HTERT RPE-1 (cell line): ENCODE results near the gene ZNF135.

Source experiments
- in situ Hi-C: fragments of 300-500 bp; cut with MboI; formaldehyde crosslinking; loops from 4 replicates; pipeline ENCODE4 v1.14.3; 2020; ENCODE audit warnings: low sequenced_read_pairs

The ZNF135 gene

DNA sequence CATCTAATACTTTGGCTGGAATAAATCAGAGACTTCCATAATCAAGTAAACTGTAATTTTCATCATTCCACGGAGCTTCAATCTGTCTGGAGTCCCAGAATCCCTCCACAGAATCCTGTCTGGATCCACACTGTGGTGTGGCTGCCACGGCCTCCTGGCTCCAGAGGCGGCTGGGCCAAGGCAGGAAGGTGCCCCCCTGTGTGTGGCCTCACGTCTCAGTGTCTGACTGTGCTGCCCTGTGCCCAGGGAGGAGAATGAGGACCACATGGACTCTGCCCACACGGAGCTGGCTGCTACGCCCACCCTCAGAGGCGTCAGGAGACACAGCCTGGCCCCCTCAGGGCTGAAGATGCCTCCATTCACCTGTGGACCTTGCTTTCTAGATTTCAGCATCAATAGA is 12.2 kb upstream of the ZNF135 start:
- in situ Hi-C loops = no loop called here

DNA sequence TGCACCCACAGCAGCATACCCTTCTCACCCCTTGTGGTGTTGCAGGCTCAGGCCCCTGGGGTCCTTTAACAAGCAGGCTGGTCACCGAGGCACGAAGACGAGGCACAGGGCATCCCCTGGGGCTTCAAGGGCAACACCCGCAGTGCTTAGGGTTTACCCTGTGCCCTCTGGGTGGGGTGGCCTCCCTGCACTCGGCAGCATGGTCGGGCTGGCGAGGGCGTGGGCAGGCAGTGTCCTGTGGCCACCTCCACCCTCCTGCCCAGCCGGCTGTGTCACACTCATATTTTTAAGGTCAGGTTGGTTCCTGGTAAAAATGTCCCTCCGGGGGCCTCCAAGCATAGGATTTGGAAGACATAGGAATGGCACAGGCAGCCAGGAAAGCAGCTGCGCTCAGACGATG is 11.4 kb upstream of the ZNF135 start:
- in situ Hi-C loops = no loop called here

DNA sequence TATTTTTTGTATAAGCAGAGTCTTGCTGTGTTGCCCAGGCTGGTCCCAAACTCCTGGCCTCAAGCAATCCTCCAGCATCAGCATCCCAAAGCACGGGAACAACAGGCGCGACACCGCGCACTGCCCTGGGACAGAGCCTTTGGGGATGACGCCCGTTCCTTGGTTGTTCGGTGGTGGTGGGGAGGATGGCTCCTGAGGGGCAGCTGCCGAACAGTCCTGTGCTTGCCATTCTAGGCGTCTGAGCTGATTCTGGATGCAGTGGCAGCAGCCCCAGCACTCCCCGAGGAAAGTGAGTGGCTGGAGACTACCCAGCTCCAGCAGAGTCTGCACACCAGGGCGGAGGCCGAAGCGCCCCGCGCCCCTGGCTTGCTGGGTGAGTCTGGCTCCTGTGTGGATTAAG is 6.8 kb upstream of the ZNF135 start:
- in situ Hi-C loops = no loop called here

DNA sequence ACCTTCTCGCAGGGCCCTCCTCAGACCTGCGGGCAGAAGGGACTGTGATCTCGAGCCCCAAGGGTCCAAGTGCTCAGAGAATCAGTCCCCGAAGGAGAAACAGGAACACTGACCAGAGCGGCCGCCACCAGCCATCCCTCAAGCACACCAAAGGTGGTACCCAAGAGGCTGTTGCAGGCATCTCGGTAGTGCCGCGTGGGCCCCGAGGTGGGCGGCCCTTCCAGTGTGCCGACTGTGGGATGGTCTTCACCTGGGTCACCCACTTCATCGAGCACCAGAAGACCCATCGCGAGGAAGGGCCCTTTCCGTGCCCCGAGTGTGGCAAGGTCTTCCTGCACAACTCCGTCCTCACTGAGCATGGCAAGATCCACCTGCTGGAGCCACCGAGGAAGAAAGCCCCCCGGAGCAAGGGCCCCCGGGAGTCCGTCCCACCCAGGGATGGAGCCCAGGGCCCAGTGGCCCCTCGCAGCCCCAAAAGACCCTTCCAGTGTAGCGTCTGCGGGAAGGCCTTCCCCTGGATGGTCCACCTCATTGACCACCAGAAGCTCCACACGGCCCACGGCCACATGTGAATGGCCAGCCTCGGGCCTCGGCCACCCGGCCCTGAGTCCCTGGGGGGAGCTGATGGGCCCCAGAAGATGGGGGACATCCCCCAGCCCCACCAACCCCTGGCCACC is 5.5 kb upstream of the ZNF135 start:
- in situ Hi-C loops = no loop called here

DNA sequence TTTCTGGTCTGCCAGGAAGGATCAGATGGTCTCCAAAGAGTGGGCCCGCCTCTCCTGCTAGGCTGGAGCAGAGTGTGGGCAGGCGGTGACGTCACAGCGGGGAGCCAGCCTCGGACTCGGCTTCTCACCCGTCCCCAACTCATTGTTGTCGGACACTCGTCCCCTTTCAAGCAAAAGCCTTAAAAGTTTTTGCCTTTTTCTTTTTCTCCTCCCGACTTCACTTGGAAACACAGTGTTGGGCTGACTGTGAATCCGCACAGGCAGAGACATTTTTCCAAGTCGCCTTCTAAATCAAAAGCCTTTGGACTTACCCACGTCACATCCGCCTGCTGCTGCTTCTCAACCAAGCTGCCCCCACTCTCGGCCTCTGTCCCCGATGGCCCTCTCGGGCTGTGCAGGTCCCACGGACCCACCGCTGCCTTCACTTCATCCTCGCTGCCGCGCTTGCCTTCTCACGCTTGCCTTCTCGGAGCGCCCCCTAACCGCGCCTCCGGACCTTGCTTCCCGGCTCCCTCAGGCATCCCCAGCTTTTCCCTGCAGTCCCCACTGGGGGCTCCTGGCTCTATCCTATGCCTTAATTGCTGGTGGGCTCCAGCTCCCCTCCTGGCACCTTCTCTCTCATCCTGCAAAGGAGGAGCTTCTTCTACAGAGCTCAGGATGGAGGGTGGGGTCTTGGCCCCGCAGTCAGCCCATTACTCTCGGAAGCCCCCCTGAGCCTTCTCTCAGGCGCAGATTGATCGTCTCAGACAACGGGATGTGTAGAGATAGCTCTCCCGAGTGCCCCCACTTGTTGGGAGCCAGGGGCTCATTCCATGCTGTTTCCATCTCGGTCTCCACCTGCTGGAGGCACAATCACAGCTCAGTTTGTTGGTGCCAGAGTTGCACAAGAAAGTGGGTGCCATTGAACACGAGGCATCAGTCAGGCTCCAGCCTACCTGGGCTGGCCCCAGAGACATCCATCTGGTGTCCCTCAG is 3.9 kb upstream of the ZNF135 start:
- in situ Hi-C loops = no loop called here

DNA sequence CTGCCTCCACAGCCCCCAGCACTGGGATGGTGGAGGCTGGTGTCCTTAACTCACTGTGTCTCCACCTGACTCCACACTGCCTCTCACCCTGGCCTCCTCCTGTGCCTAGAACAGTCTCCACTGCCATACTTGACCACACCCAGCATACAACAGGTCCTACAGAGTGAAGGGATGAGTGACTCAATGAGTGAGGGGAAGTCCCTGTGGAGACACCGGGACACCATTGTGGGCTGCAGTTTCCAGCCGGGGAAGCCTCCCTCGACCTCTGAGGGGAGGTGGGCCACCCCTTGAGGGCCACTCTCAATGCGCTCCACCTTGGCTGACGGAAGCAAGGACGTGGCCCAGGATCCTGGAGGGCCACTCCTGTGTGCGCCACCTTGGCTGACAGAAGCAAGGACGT is 2.8 kb upstream of the ZNF135 start:
- in situ Hi-C loops = no loop called here

DNA sequence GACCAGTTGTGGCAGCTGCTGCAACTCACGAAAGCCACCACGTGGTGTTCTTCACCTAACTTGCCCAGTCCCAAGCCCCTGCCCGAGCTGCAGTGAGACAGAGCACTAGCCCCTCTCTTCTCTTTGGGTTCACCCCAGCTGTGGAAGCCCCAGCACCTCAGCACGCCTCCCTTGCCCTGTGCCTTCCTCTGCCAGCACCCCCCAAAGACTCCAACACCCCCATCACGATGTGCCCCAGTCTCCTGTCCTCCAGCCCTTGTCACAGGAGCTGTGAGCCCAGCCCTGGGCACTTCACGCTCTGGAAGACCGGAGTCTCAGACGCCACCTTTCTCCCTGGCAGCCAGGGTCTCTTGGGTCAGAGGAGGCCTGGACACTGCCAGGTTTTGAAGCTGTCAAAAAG is 2.2 kb upstream of the ZNF135 start:
- in situ Hi-C loops = no loop called here

DNA sequence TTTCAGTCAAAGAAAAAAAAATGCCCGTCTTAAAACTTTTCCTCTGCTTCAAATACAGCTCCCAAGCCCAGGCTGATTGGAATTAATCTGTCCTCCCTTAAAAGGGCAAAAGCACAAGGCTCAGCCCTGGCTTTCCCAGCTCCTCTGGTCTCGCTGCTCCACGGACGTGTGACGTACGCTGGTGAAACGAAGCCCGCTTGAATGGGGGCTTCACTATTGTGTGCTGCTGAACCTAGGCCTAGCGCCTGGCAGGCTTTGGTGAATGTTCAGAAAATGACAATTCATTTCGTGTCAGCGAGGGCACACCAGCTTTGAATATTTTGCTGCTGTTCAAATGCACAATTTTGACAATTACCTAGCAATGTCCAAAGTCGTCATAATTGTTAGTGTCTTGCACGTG is 615 bp upstream of the ZNF135 start:
- in situ Hi-C loops = no loop called here

DNA sequence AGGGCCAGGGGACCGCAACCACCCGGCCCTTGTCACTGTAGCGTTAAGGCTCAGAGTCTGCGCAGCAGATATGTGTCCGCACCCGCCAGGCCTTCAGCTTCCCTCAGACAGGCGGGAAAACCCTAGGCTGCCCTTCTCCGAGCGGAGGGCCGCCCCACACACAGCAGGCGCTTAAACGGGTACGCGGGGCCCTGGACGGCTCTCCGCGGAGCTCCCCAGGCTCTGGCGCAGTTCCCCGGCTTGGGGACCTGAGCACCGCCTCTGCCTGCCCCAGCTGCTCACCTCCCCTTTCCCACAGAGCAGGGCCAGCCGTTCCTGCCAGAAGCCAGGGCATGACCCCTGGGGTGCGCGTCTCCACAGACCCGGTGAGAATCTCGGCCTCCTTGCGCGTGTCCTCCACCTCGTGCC is 593 bp downstream of the ZNF135 start:
- in situ Hi-C loops = no loop called here

DNA sequence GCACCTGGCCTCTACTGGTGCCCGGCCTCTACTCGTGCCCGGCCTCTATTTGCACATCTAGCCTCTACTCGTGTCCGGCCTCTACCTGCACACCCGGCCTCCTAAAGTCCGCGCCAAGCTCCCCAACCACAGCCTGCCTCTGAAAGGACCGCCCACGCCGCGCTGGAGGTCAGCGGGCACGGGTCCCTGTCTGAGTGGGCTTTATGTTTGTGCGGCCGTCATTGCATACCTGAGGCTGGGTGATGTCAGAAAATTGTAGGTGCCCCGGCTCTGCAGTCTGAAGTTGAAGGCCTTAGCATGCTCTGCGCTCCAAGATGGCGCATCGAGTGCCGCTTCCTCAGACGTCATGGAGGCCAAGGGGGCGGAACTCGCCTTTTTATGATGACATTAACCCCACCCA is 1.1 kb downstream of the ZNF135 start:
- in situ Hi-C loops = no loop called here

DNA sequence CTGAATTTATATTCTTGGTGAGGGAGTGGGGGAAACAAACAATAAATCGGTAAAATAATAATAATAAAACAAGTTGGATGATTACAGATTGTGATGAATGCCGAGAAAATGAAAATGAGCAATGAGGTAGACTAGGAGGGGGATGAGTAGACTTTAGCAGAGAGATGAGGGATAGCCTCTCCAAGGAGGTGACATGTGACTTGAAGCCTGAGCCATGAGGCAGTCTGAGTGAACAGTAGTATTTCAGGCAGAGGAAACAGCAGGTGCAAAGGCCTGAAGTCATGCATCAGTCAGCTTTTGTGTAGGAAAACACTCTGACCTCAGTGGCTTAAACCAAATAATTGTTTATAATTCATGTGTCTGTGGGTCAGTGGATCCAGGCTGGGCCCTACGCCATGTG is 4.6 kb downstream of the ZNF135 start:
- in situ Hi-C loops = no loop called here

DNA sequence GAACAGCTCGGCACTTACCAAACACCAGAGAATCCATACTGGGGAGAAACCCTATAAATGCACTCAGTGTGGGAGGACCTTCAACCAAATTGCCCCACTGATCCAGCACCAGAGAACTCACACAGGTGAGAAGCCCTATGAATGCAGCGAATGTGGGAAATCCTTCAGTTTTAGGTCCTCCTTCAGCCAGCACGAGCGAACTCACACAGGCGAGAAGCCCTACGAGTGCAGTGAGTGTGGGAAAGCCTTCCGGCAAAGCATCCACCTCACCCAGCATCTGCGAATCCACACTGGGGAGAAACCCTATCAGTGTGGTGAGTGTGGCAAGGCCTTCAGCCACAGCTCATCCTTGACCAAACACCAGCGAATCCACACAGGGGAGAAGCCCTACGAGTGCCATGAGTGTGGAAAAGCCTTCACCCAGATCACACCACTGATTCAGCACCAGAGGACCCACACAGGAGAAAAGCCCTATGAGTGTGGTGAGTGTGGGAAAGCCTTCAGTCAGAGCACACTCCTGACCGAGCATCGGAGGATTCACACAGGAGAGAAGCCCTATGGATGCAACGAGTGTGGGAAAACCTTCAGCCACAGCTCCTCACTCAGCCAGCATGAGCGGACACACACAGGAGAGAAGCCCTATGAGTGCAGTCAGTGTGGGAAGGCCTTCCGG is 8.3 kb downstream of the ZNF135 start:
- in situ Hi-C loops = no loop called here

DNA sequence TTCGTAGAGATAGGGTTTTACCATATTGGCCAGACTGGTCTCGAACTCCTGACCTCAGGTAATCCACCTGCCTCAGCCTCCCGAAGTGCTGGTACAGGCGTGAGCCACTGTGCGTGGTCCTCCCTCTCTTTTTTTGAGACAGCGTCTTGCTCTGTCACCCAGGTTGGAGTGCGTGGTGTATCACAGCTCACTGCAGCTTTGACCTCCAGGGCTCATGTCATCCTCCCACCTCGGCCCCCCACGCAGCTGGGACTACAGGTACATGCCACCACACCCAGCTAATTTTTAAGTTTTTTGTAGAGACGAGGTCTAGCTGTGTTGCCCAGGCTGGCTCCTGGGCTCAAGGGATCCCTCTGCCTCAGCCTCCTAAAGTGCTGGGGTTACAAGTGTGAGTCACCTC is 20.7 kb downstream of the ZNF135 start:
- in situ Hi-C loops = no loop called here

DNA sequence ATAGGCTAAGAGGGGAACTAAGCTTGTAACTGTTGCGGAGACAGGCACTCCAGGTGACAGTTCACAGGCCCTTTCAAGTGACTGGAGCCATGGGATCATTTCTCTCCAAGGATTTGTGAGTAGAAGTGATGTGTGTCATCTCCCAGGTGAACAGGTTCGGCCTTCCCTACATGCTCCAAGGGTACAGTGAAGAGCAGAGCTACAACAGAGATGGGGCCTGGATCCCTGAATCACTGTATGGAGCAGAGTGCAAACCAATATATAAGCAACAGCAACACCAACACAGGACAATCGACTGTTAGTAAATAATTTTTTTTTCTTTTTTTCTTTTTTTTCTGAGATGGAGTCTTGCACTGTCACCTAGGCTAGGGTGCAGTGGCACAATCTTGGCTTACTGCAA is 23.9 kb downstream of the ZNF135 start:
- in situ Hi-C loops = no loop called here

DNA sequence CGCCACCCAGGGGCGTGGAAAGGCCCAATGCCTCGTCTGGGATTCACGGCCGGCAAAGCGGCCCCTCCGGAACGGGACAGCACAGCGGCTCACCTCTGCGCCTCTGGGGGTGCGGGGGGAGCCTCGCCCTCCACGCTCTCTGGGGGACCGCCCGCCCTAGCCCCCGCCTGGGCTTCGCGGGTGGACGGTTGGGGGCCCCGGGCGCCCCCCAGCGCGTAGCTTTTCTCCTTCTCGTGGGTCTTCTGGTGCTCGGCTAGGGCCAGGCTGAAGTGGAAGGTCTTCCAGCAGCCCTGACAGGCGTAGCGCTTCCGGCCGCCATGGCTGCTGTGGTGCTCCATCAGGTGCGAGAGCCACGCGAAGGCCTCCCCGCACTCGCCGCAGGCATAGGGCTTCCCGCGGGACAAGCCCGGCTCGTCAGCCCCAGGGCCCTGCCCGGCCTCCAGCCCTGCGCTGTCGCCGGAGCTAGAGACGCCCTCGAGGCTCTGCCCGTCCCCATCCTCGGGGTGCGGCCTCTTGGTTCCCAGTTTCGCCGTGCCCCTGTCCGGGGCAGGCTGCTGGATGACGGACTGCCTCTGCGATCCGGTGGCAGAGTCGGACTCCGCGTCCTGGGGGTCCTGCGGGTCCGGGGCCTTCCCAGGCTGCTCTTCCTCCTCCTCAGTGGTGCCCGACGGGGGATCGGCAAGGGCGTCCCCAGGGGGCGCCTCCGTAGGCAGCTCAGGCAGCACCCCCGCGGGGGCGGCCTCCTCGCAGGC is 25.7 kb downstream of the ZNF135 start:
- in situ Hi-C loops = no loop called here

DNA sequence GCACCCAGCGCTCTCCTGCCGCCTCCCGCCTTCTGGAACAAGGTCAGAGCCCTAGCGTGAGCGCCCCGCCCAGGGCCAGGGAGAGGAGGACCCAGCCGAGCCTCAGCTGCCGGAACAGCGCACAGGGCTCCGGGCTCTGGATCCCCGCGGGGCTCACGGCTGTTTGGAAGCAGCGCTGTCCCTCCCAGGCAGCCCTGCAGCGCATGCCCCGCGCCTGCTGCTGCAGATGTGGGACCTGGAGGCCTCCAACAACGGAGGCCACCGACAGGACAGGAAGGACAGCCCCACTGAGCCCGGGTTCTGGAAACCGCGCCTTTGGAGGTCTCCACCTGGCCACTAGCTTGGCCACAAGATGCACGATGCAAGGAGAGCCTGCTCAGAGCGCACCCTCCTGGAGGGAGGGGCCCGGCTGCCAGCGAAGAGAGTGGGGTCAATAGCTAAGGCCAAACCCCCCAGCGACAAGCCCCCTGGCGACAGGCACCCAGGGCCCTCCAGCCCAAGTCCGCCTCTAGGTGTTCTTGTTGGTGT is 26.3 kb downstream of the ZNF135 start:
- in situ Hi-C loops = no loop called here

DNA sequence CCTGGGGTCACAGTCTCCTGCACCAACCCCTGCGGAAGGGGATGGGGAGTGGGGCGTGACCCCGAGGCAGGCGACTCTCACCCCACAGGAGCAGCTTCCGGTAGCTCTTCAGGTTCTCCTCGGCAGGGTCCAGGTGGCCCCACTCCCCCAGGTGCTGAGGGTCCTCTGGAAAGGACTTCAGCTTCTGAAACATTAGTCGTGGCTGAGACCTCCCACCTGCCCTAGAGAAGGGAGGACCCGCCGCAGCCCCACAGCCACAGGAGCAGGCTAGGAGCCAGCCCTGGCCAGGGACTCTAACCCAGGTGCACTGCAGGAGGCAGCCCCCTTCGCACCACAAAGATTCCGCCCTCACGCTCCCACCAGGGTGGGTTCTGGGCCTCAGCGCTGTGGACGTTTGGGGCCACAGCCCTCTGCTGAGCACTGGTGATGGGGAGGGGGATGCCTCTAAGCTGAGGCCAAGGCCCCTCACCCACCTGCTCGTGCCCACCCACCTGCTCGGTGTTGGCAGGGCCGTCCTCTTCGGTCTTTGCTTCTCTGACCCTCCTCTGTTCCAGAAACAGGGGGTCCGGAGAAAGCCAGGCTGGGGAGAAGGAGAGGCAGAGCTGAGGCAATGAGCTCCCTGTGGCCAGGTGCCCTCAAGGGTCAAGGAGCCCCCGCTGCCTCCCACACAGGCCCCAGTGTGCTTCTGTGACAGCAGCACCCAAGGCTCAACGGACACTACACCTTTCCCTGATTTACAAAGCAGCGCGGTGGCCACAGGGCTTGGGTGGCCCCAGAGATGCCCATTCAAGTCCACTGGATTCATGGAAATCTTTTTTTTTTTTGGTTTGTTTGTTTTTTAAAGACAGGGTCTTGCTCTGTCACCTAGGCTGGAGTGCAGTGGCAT is 28.0 kb downstream of the ZNF135 start:
- in situ Hi-C loops = no loop called here

DNA sequence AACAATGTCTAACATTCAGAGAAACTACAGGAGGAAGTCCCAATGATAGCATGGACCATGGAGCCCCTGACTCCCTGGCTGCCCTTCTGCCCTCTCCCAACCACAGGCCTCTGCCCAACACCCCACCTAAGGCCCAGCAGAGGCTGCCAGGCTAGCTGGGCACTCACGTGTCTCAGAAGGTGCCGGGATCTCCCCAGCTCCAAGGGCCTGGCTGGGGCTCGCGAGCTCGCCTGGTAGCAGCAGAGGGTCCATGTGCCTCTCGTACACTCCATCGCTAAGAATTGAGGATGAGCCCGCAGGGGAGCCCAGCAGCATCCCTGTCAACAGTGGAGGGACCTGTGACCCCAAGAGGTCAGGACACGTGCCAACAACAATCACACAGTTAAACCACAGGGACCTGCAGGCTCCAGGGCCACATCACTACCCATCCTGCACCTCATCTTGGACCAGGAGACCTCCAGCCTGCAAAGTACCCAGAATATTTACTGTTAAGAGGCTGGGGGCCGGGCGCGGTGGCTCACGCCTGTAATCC is 29.5 kb downstream of the ZNF135 start:
- in situ Hi-C loops = no loop called here

DNA sequence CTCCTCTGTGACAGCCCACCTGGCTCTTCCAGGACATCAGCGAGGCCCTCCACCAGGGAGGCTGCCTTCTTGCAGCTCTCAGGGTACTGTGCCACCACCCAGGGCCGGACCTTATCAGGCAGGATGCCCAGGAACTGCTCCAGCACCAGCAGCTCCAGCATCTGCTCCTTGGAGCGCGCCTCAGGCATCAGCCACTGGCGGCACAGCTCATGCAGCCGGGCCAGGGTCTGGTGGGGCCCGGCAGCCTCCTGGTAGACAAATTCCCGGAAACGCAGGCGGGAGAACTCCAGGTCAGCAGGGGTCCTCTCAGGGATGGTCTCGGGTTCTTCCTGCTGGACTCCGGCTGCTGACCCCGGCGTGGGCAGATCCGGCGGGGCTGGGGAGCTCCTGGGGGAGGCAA is 30.8 kb downstream of the ZNF135 start:
- in situ Hi-C loops = no loop called here
